GM19099 (cell line): Measurements from ENCODE around the gene TRMT11.

Source experiments
- POLR2A ChIP-seq: IDR thresholded peaks from 3 replicates; pipeline ENCODE4 v1.6.1; 2011; ENCODE audit warnings: low read depth; ENCODE audit not compliant: insufficient read length; ENCODE audit errors: extremely low read depth

Gene TRMT11

DNA sequence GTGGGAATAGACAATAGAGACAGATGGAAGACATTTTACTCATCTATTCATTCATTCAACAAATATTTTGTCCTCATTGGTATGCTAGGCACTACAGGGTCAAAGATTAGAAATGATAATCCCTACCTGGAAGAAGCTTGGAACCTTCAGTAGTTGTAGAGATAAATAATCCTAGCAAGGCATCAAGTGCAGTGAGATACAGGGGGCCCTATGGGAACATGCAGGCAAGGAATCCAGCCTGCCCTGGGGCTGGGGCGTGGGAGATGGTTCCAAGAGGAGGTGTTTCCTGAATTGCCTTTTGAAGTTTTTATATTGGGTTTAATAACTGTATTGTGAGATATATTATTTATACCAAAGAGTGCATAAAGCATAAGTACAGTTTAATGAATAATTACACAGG, 64.5 kb downstream of the TRMT11 start:
- no peak for TF ChIP-seq POLR2A

DNA sequence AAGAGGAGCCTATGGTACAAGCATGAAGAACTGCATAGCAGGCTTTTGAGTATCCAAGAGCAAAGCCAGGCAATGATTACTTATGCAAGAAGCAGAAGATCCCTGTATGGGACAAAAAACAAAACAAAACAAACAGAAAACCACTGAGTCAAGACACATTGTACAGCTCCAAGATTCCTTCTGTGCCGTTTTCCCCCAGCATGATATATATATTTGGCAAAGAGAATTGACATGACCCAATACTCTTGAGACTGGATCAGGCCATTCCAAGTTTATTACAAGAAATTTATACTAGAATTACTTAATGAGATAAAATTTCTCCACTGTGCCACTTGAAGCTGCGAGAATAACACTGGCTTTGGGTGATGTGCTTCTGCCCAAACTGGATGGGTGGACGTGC, 65.5 kb downstream of the TRMT11 start:
- no peak for TF ChIP-seq POLR2A

DNA sequence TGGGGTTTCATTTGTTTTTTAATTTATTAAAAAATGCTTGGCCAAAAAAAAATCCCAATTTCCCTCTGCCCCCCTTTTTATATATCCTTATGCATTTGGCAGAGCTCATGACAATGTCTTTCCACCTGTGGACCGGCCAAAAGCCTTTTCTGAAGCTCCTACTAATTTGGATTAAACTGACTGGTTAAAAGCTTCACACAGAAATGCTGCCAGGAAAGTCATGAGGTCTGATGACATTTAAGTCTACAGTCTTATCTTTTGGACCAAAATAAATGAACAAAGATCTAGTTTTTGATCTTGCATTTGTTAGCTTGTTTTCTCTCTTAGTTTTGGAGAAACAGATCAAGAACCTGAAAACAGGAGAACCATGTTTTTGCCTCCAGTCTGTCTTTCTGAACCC, 66.1 kb downstream of the TRMT11 start:
- TF ChIP-seq POLR2A, result no peak

DNA sequence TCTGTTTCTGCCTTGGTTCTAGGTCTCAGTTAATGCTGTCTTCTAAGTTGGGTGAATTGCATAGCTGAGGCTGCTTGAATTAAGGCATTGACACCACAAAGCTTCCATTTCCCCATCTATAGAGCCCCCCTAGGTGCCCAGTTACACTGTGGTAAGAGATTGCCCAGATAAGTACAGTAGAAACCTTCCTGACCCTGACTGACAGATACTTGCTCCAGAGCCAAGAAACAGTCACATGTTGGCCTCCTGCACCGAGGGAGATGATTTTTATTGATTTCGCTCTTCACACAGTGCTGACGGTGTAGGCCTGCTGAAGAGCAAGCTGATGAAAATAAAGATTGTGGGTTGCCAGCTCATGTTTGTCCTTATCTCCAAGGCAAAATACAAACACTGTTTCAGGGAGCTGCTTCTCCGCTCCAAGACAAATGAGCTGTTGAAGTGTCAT, 67.9 kb downstream of the TRMT11 start:
- TF ChIP-seq POLR2A, result no peak

DNA sequence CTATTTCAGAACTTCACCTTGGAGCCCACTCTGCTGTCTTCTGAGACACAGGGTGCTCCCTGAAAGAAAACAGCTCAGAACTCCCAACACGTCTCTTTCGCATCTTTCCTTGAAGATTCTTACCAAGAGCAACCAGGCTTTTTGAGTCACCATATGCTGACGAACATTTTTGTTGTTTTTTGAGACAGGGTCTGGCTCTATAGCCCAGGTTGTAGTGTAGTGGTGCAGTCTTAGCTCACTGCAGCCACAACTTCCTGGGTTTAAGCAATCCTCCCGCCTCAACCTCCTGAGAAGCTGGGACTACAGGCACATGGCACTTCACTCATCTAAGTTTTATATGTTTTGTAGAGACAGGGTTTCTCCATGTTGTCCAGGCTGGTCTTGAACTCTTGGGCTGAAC, 68.5 kb downstream of the TRMT11 start:
- TF ChIP-seq POLR2A, result no peak

DNA sequence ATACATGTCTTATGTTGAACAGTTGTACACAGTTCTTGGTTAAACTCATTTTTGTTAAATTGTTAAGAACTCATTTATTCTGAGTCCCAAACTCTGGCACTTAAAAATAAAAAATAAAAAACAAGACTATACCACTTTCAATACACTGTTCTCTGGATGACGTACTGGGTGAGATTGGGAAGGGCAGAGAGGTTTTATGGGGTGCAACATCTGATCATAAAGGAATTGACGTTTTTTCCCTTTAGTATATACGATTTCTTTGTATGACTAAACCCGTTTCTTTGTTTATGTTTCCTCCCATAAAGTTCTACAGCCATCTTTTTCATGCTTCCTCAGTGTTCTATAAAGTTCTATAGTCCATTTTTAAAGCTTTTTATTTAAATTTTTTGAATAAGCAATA, 69.1 kb downstream of the TRMT11 start:
- no peak for TF ChIP-seq POLR2A

DNA sequence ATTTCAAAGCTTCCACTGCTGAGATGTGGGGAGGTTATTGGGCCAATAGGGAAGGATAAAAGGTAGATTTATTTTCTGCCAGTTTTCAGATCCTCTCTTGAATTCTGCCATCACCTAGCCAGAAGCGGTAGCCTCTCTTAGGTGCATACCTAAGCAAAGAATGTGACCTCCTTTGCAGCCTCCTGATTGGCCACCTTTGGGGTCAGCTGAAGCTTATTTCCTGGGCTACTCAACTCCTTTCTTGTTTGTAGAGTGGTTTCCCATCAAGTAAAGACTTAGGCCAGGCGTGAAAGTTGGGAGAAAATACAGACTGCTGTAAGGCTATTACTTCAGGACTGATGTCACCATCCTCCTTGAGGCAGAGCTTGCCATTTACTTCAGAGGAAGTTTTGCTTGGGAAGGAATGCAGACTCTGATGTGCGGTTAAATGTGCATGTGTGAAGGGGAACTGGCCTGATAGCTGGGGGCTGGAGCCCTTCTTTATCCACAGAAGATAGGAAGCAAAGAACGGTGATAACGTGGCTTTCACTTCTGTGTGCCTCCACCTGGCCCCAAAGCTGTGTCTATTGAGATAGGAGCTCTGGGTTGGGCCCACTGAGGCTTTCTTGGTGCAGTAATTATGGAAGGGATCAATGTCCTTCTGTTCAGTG, 70.1 kb downstream of the TRMT11 start:
- TF ChIP-seq POLR2A, result no peak

DNA sequence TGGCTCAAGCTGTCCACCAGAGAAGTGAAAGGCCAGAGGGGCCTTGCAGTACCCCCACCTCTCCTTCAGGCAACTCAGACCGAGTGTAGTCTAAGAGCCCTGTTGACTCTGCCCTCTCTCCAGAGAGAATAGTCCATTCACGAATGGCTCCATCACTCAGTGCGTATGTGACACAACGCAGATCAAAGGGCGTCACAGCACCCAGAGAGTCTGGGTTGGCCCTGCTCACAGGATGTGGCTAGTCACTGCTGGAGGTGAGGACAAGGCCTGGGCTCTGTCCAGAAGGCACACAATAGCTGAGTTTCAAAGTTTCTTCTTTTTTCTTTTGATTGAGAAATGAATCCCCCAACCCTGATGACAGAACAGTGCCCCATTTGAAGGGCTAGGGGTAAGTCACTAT, 74.1 kb downstream of the TRMT11 start:
- no peak for TF ChIP-seq POLR2A

DNA sequence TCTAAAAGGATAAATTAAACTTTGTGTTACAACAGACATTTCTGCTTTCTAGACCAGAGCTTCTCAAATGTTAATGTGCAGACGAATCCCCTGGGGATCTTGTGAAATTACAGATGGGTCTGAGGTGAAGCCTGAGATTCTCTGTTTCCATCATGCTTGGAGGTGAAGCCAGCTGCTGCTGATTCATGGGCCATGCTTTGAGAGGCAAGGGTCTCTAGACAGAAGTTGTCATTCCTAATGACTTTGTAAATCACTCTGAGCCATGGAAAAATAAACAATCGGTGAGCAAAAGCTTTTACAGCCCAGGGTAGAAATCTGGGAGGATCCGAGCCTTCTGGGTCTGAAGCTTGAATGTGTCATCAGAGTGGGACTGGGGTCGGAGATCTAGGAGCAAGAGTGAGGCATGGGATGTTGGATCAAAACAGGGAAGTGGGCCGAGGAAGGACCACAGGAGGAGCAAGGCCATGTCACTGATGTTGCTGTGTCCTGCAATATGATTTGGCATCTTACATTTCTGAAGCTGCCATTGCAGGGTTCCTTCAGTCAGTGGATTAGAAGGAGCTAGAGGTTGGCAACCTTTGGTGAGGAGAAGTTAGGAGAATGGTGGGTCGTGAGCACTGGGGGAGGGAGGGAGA, 77.3 kb downstream of the TRMT11 start:
- no peak for TF ChIP-seq POLR2A

DNA sequence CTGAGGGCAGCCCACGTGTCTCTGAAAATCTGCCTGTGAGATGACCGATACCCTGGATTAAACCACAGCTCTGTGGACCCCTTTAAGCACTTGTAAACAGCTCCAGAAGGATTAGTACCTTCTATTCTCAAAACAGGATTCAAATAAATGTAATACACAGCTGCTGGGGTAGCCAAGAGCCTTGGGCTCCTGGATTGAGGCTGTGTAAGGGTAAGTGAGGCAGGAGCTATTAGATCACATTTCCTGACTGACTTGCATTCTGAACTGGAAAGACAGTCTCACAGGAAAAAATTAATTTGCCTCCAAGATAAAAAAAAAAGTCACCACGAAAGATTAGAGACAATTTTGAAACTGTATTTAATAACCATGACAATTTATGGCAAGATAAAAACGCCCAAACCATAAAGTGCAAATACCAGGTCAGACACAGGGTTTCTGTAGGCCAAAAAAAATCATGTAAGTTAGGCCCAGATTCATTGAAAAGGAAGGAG, 78.0 kb downstream of the TRMT11 start:
- no peak for TF ChIP-seq POLR2A

DNA sequence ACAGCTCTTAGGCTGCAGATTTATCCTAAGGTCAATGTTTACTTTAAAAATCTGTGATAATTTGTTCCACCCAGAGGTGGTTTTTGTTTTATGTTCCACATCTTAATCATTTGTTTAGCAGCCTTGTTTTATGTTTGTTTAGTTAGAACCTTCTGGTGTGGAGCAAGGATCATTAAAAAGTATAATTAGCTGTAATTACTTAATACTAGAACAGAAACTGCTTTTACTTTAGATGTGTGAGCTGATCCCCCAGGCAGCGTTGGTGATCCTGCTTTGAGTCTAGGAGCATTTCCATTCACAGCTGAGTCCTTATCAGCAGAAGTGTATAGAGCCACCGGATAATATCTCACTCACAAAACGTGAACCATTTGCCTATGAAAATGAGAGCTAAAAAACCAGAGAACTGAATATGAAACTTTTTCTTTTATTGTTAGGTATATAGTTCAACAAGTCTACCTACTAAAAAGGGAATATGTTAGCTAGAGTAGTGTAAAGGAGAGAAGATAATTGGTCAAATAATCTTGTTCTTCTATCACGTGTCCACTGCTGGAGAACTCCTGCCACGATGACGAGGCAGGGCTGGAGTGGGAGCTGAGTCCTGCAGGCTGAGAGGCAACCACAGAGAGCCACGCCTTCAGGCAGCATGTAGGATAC, 78.5 kb downstream of the TRMT11 start:
- TF ChIP-seq POLR2A, result no peak

DNA sequence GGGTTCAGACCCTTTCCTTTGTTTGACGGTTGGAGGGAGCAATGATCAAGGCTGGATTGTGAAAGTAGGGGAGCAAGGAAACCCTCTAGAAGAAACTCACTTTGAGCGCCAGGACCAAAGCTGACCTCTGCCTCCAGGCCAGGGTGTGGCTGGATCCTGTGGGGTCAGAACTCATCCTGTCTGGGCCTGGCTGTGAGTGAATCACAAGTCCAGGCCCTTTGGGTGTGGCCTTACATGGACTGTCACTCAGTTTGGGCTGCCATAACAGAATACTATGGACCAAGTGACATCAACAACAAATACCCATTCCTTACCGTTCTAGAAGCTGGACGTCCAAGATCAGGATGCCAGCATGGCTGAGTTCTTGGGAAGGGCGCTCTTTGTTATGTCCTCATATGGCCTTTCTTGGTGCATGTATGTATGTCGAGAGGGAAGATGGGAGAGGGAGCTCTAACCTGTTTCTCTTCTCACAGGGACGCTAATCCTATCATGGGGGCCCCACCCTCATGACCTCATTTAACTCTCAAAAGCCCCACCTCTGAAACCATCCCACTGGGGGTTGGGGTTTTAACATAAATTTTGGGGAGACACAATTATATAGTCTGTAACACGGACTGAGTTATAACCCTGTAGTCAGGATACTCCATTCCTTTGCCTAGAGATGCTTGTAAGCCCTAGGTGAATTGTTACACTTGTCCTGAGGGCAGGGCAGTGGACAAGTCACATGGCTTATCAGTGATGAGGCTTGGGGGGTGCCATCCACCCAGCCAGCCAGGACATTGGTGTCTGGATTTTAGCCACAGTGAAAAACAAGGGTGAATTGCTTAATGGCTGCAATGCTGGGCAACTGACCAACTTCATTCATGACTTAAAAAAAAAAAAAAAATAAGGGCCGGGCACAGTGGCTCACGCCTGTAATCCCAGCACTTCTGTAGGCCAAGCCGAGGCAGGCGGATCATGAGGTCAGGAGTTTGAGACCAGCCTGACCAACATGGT, 80.0 kb downstream of the TRMT11 start:
- TF ChIP-seq POLR2A, result no peak

DNA sequence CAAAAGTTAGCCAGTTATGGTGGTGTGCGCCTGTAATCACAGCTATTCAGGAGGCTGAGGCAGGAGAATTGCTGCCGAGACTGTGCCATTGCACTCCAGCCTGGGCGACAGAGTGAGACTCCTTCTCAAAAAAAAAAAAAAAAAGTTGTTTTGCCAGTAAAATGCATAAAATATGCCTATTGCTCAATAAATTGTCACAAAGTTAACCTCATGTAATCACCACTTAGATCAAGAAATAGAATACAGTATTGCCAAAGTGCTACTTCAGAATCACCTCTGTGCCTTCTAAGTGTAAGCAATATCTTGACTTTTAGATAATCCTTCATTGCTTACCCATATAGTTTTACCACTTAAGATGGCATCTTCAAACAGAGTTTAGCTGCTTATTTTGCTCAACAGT, 80.7 kb downstream of the TRMT11 start:
- TF ChIP-seq POLR2A, result no peak

DNA sequence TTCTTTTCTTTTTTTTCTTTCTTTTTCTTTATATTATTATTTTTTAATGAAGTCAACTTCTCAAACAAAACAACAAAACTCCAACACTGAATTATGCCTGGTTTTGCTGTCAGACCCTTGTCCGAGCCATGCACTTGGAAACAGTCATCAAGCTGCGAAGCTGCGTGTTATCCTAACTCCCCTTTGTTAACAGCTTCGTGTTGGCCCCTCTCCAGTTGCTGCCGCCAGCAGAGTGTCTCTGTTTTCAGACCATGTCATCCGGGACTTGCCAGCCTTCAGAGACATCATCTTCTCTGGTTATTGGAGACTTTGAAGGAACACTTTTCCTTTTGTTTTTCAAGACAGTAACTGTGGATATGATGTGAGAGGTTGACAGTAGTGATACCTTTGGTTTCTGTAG, 83.1 kb downstream of the TRMT11 start:
- no peak for TF ChIP-seq POLR2A
